GM18520 (cell line): ENCODE measurements around the gene SLC27A6.
"Not testable (repeated sequence)": the region's sequence is repeated elsewhere in the genome, so short reads cannot be mapped to it uniquely, and the experiment has no call there.

ENCODE experiments used
- ATAC-seq: cut with Tn5 transposase; IDR thresholded peaks from one replicate; pipeline ENCODE4 v1.9.1; 2021; ENCODE audit not compliant: unreplicated experiment

Gene SLC27A6

DNA sequence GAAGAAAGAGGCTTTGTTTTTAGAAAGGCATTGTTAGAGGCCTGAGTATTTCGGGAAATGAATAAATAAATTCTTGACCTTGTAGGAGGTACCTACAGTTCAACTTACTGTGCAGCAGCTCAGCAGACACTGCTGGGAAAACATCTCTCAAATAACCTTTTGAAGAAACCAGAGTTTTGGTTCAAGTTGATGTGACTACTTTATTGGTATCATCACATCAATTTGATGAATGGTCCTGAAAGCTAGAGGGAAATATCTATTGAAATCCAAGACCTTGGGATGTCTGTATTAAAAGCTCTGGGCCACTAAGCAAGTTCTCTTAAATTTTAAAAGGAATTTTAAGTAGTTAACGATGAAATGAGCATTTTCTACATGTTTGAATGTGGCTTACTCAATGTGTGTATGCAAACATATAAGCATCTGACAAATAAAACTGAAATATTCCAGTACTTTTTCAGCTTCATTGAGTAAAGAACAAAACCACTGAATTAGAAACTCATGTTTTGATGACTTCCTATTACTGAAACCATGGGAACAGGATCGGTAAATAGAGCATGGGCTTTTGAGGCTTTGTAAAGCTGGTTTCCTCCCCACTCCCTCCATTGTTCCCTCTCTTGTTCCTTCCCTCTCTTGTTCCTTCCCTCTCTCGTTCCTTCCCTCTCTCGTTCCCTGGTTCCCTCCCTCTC, 36.7 kb downstream of the SLC27A6 start:
- no peak for ATAC-seq

DNA sequence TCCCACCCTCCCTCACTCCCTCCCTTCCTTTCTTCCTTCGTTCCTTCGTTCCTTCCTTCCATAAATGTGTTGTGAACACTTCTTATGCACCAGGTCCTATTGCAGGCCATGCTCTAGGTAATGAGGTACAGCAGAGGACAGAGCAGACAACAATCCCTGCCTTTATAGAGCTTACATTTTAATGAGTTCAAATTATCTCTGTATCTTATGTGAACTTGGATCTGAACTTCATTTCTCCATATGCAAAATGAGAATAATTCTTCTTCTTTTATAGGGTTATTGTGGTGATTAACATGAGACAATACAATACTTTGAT, 37.2 kb downstream of the SLC27A6 start:
- ATAC-seq = no peak

DNA sequence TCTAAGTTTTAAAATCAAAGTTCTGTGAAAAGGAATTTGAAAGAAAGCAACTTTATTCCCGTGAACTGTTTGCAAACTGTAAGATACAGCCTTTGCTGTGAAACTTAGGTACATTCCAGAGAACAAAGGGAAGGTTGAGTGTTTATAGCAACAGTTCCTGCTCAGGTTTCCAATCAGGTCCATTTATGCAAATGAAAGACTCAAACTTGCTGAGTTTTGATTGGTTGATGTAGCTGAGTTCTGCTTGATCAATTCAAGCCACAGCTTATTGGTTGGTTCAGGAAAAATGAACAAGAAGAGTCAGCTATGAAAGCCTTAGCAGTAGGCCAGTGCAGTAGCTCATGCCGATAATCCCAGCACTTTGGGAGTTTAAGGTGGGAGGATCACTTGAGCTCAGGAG, 37.9 kb downstream of the SLC27A6 start:
- ATAC-seq = no peak

DNA sequence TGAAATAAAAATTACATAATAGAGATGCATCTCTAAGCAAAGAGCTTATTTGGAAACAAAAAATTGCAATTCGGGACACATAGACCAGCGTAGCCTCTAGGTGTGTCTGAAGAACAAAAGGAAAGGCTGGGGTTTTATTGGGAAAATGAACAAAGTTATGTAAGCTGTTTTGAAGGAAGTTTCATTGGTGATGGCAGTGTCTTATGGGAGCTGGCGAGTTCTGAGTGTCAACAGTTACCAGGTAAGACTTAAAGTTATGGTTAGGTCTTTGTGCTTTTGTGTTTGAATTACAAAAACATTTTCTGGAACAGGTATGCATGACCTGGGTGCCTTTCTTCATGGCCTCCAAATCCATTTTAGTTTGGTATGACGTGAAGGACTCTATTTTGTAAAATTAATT, 48.9 kb downstream of the SLC27A6 start:
- no peak for ATAC-seq

DNA sequence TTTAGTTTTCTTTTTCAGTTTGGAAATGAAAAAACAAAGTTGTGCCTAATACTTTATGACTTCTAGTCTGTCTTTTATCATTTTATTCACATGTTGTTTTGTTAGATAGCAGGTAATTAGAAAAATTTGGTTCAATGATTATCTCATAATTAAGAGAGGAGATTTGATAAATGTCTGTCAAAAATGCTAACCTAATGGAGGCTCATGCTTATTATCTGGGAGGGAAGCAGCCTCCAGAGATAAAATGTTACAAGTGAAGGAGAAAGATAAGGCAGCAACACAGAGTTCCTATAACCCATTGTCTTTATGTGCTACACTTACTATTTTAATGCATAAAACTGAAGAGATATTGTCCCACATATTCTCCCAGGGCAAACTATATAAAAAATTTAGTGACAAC, 53.5 kb downstream of the SLC27A6 start:
- ATAC-seq = no peak

DNA sequence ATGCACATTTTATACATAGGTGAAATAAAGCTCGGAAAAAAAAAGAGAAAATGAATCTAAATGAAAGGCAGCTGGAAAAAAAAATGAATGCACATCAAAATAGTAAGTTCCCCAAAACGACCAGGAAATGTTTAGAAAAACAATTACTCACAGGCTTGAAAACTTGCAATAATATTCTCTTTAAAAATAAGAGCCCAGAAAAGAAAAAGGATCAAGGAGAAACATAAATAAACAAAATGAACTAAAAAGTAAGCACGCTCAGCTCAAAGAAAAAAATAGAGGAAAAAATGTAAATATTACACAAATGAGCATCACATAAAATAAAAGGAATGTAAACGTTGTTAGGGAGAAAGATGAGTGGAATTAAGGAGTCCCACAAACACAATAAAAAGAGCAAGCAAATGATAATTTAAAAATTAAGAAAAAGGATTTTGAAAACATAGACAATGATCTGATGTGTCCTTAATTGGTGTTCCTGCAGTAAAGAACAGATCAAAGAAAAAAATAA, 54.2 kb downstream of the SLC27A6 start:
- ATAC-seq = no peak

DNA sequence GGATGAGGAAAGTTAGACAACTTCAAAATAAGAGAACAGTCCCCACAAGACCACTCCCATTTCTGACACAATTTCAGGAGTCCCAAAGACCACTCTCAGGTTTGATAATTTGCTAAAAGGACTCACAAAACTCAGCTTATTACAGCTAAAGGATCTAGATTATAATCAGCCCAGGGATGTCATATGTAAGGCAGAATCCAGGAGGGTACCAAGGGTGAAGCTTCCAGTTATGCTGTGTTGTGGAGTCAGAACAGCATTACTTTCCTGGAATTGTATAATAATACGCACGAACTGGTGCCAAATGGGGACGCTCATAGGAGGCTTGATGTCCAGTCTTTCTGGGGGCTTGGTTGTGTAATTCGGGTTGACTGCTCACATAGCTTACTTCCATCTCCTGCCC, 55.4 kb downstream of the SLC27A6 start:
- ATAC-seq = no peak

DNA sequence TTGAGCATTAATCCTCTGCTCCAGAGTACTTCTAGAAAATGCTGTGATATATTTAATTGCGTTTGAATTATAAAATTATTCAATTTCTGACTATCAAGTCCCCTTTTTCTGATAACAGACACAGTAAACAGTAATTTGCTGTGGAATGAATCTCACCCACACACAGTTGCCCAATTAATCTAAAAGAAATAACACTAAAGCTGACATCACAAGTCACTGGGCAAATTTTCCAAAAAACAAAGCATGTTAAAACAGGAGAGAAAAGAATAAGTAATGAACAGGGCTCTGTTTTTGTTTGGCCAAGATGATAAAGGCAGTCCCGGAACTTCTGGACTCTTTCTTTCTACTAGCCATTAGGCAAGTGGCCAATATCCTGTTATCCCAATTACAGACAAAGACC, 56.5 kb downstream of the SLC27A6 start:
- ATAC-seq = no peak

DNA sequence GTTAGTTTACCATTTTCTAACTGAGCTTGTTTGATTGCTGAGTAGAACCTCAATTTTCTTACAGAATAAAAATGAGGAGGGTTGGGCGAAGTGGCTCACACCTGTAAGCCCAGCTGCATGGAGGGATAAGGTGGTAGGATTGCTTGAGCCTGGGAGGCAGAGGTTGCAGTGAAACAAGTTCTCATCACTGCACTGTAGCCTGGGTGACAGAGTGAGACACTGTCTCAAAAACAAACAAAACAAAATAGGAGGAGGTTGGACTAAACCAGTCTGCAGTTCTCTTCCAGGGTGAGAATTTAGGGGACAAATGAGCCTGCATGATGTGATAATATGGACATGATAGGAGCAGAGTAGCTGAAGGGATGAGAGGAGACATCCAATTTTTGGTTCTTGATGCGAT, 57.3 kb downstream of the SLC27A6 start:
- ATAC-seq = no peak

DNA sequence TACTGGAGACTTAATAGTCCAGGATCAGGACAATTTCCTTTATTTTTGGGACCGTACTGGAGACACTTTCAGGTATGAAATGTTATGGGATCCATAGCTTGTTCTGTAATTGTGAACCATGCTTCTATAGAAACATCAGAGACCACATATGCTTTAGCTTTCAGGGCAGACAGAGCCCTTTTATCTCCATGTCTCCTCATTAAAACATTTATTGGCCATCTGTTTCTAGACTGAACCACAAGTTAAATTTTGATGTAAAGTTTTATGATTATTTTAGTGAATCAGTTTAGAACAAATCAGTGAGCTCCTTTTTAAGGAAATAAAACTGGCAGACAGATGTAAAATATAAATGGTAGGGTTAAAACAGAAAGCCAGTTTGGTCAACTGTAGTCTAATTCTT, 62.0 kb downstream of the SLC27A6 start:
- no peak for ATAC-seq

DNA sequence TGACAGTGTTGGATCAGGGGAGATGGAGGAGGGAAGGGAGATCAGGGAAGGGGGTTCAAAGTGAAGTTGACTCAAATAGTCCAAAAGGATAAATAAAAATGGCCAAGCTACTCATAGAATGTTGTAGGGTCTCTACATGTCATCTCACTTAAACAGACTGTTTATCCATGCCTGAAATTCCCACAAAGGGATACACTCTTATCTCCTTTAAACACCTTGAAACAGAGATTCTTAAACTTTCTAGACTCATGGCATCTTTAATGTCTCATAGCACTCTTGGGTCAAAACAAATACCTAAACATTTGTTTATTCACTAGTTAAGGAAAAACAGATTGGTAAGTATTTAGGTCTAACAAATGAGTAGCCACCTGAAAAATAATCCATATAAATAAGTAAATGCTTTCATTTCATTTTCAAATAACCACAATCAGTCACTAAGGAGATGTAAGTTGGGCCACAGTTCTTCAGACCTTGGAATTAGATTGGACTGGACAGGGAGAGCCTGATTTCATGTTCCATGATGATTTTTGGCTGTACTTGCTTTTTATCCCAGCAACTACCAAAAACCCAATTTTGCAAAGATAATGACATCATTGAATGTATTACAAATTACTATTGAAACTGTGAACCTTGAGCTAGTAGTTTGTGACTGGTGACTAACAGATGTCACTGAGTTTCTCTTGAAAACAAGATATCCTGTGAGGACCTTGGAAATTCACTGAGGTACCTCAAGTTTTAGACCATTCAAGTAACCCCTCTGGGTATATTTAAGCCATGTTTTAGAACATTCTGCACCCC, 66.8 kb downstream of the SLC27A6 start:
- ATAC-seq = no peak

DNA sequence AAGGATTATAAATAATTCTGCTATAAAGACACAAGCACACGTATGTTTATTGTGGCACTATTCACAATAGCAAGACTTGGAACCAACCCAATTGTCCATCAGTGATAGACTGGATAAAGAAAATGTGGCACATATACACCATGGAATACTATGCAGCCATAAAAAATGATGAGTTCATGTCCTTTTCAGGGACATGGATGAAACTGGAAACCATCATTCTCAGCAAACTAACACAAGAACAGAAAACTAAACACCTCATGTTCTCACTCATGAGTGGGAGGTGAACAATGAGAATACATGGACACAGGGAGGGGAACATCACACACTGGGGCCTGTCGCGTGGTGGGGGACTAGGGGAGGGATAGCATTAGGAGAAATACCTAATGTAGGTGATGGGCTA, 71.0 kb downstream of the SLC27A6 start:
- ATAC-seq = not testable (repeated sequence)

DNA sequence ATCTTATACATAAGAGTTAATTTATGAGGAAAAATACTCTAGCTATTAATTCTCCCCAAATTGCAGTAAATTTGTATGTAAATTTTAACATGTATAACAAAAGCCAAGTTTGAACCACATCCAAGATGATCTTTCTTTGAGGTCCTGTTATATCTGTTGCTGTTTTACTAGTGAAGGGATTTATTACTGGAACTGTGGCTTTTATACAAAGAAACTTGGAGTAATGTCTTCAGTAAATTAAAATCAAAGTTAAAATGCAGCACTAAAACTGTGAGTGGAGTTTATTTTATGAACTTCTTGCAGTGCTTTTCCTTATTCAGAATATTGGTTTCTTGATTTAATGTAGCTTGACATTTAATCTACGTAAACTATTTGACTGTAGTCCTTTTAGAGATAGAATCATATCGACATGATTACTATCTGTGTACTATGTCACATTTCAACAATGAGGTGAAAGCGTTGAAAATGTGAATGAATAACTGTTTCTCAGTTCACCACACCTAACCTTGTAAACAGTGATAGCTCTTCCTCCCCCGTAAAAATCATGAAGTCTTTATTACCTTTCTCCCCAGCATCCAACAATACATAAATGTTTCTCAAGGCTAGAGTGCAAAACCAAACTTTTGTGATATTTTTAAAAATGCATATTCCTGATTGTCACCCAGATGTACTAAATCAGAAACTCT, 76.1 kb downstream of the SLC27A6 start:
- ATAC-seq = no peak

DNA sequence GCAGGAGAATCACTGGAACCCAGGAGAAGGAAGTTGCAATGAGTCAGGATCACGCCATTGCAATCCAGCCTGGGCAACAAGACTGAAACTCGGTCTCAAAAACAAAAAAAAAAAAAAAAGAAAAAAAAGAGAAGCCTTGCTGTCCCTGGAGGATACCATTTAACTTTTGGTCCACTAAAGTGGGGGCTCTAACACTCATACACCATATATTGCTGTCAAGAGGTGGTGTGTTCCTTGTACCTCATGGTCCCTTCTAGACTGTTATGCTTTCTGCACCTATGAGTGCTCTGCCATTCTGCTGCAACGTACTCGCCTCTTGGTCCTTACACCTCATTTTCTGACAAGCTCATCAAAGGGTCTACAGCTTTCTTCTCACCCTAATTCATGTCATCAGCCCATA, 77.0 kb downstream of the SLC27A6 start:
- no peak for ATAC-seq

DNA sequence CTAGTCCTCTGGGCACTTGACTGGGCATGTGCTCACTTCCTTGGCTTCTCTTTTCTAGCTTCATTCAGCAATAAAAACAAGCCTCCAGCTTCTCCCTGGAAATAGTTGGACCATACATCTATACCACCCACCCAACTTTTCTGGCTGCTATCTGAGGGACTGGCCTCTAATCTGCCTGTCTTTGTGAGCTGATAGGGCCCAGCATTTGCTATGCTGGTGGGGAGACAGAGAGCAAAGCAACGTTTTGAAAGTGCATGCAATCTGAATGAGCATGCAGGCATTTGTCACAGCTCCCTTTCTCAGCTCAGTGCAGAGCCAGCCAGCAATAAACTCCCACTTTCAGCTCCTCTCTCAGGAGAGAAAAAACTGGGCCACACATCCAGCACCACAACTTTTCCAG, 78.6 kb downstream of the SLC27A6 start:
- ATAC-seq = no peak

DNA sequence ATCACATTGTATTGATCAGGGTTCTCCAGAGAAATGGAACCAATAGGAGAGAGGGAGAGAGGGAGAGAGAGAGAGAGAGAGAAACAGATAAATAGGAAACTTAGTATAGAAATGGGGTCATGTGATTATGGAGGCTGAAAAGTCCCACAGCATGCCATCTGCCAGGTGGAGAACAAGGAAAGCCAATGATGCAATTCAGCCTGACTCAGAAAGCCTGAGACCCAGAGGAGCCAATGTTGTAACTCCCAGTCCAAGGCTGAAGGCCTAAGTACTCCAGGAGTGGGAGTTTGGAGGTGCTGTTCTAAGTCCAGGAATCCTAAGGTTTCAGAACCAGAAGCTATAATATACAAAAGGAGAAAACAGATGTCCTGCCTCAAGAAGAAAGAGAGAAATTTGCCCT, 80.9 kb downstream of the SLC27A6 start:
- ATAC-seq = no peak

DNA sequence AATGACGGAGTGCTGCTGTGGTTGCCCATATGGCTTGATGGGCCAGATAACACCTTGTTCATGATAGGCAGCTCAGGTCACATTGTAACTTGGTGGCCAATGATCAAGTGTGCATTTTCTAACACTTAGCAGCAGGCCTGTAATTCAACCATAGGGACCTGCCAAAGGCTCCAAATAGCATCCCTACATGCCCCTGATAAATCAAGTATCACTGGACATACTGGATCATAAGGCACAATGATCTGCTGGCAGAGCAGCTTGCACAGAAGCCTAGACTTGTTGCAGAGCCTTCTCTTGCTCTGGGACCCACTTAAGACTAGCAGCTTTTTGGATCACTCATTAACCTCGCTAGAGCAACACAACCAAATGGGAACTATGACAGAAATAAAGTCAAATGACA, 83.2 kb downstream of the SLC27A6 start:
- ATAC-seq = no peak

DNA sequence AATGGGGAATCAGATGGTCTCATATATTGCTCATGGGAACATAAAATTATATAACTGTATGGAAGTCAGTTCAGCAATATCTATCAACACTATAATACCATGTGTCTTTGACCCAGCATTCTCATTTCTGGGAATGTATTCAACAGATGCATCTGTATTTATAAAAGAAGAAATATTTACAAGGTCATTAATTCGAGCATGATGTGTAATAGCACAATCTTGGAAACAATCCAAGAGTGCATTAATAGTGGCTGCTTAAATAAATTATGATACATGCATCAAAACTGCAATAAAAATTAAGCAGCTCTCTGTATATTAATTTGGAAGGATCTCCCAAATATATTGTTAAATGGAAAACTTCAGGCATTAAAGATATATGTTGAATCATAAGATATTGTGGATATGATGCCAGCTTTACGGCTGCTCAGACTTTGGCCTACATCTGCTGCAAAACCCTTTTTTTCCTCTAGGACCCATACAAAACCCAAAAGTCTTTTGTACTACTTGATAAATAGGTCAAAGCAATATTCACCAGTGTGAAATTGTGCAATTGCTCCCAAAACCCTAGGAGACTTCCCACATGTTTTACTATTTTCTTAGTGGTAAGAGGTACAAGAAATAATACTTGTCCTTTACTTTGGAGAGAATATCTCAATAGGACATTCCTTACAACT, 84.0 kb downstream of the SLC27A6 start:
- no peak for ATAC-seq

DNA sequence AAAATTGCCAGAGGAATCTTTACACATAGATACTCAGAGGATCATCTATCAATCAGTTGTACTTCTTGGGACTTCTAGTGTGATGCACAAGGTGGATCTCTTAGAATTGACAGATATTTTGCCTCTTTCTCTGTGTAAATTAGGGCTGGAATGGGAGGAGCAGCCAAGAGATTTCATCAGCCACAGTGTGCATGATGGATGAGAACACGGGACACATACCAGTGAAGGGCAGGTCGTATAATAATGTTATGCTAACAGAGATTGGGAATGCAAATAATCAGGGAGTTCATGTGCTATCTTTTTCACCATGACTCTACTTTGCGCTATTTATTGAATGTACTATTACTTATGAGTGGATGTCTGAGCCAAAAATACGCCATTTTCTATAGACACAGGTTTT, 86.0 kb downstream of the SLC27A6 start:
- no peak for ATAC-seq

DNA sequence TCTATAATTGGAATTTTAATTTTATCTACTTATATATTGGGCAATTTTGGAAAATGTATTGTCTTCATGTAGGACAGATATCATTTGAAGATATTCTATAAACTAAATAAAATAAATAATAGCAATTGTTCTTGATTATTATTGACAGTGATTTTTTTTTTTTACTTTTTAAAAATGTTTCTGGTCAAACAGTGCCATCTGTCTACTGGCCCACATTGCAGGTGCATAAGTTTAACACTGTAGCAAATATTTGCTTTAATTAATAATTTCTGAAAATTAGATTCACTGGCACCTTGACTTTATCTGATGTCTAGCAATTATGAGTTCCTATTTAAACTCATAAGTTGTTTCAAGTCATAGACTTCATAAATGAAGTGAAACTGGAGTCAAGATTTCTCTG, 88.2 kb downstream of the SLC27A6 start:
- no peak for ATAC-seq

DNA sequence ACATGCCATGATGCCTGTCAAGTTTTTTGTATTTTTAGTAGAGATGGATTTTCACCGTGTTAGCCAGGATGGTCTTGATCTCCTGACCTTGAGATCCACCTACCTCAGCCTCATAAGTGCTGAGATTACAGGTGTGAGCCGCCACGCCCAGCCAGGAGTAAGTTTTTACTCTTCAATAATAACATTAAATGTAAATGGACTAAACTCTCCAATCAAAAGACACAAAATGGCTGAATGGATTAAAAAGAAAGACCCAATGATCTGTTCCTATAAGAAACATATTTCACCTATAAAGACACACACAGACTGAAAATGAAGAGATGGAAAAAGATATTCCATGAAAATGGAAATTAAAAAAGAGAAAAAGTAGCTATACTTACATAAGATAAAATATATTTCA, 92.0 kb downstream of the SLC27A6 start:
- ATAC-seq = no peak

DNA sequence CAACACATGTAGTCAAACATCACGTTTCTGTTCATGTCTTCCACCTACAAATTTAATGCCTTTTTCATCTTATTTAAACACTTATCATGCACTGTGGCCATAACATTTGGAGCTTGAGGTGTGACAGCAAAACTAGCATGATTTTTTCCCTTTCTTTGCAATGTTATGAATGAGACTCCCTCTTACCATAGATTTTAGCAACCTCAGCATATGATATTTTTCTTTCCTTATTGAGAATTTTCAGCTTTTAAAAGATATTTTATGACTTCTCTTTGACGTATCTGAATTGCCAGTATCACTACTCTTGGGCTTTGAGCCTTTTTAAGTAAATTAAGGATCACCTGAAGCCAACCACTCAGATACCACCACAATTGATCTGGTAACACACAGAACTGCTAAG, 96.6 kb downstream of the SLC27A6 start:
- no peak for ATAC-seq
